B cell (primary cell): Measurements from ENCODE around the gene FOXN4. TPM values are rescaled to one million over a fixed set of nuclear protein-coding genes. Genes with fewer than 3 reads are reported as not detected.

ENCODE experiments used
- ATAC-seq: fragments of 200-7000 bp; cut with Tn5 transposase; one replicate; pipeline ENCODE4 v1.10.0; 2021; ENCODE audit warnings: low read depth, mild to moderate bottlenecking, moderate number of reproducible peaks, moderate library complexity
- CTCF ChIA-PET: fragments of 350-600 bp; sonication (Branson Sonifier 250); formaldehyde crosslinking; loops from one replicate; lab custom pipeline; 2021; ENCODE audit warnings: antibody characterized with exemption, inconsistent platforms; lab: Charles Lee
- POLR2A ChIA-PET: fragments of 350-600 bp; sonication (Branson Sonifier 250); formaldehyde crosslinking; loops from one replicate; lab custom pipeline; 2021; ENCODE audit warnings: antibody characterized with exemption; lab: Charles Lee
- DNase-seq: peaks from one replicate; pipeline ENCODE4 v3.0.0; 2013
- H2AFZ ChIP-seq: 2 replicates; pipeline ENCODE4 v1.6.1; 2012; ENCODE audit warnings: mild to moderate bottlenecking, low read depth, low read length; ENCODE audit not compliant: insufficient read depth, poor library complexity, severe bottlenecking
- H3K27ac ChIP-seq, 2 donors: 1 replicate in 1 of 2; 2 replicates in 1 of 2; pipeline ENCODE4 v1.5.1; 2012 to 2013; ENCODE audit warnings: low read length in 2 of 2, mild to moderate bottlenecking in 2 of 2, moderate library complexity in 1 of 2
- H3K27me3 ChIP-seq, 4 experiments: fragments of 200-600 bp in 1 of 4; sonication (generic) in 1 of 4; replicated peaks in 1 of 4; 1 replicate in 2 of 4; 2 replicates in 2 of 4; pipeline versions ENCODE4 v1.6.1 to v1.7.0; 2013 to 2016; ENCODE audit warnings: low read length in 3 of 4, mild to moderate bottlenecking in 2 of 4, mixed read lengths in 1 of 4, moderate library complexity in 1 of 4; ENCODE audit not compliant: insufficient read depth in 4 of 4, control insufficient read depth in 3 of 4; ENCODE audit errors: control extremely low read depth in 1 of 4
- H3K36me3 ChIP-seq, 2 experiments: replicated peaks in 1 of 2; 1 replicate in 1 of 2; 2 replicates in 1 of 2; pipeline versions ENCODE4 v1.6.1 to v1.7.1; 2013; ENCODE audit warnings: low read length in 1 of 2; ENCODE audit not compliant: insufficient read depth in 2 of 2, control insufficient read depth in 1 of 2; ENCODE audit errors: control extremely low read depth in 1 of 2, extremely low read depth in 1 of 2
- H3K4me1 ChIP-seq, 2 donors: fragments of 200-600 bp in 1 of 2; sonication (generic) in 1 of 2; 1 replicate in 1 of 2; 2 replicates in 1 of 2; pipeline versions ENCODE4 v1.5.1 to v1.6.1; 2013 to 2017; ENCODE audit warnings: low read length in 2 of 2; ENCODE audit not compliant: control insufficient read depth in 2 of 2, insufficient read depth in 2 of 2
- H3K4me2 ChIP-seq: replicated peaks from 2 replicates; pipeline ENCODE3; 2012; ENCODE audit warnings: mild to moderate bottlenecking, low read depth, low read length; ENCODE audit not compliant: poor library complexity, severe bottlenecking
- H3K4me3 ChIP-seq, 5 experiments: fragments of 200-600 bp in 1 of 5; sonication (generic) in 1 of 5; 1 replicate in 3 of 5; 2 replicates in 2 of 5; pipeline versions ENCODE4 v1.5.1 to v1.7.0; 2011 to 2016; ENCODE audit warnings: low read length in 4 of 5, mild to moderate bottlenecking in 4 of 5, low read depth in 2 of 5, control low read depth in 1 of 5, moderate library complexity in 1 of 5; ENCODE audit not compliant: insufficient read depth in 1 of 5; ENCODE audit errors: control extremely low read depth in 1 of 5, extremely low read depth in 1 of 5
- H3K79me2 ChIP-seq: fragments of 200-600 bp; sonication (generic); one replicate; pipeline ENCODE4 v1.6.0; 2016; ENCODE audit warnings: low read length; ENCODE audit not compliant: control insufficient read depth, insufficient read depth
- H3K9ac ChIP-seq: fragments of 200-600 bp; sonication (generic); 2 replicates; pipeline ENCODE4 v1.6.1; 2017; ENCODE audit warnings: mild to moderate bottlenecking, low read length, moderate library complexity
- H3K9me3 ChIP-seq, 3 donors: one replicate each; pipeline versions ENCODE4 v1.6.1 to v1.7.1; 2013; ENCODE audit warnings: low read length in 2 of 3; ENCODE audit not compliant: control insufficient read depth in 2 of 3, insufficient read depth in 1 of 3; ENCODE audit errors: control extremely low read depth in 1 of 3
- H4K20me1 ChIP-seq: 2 replicates; pipeline ENCODE4 v1.6.0; 2012; ENCODE audit warnings: mild to moderate bottlenecking, low read length; ENCODE audit not compliant: insufficient read depth, control insufficient read depth, poor library complexity, severe bottlenecking
- H3K27ac Mint-ChIP-seq: one replicate; pipeline ENCODE4 v1.8.0; 2021; ENCODE audit warnings: mixed read lengths
- H3K27me3 Mint-ChIP-seq: one replicate; pipeline ENCODE4 v1.8.0; 2021; ENCODE audit warnings: mixed read lengths
- H3K4me1 Mint-ChIP-seq: one replicate; pipeline ENCODE4 v1.8.0; 2021; ENCODE audit warnings: mixed read lengths
- H3K4me3 Mint-ChIP-seq: one replicate; pipeline ENCODE4 v1.8.0; 2021; ENCODE audit warnings: mixed read lengths
- H3K9me3 Mint-ChIP-seq: one replicate; pipeline ENCODE4 v1.8.0; 2022; ENCODE audit warnings: mixed read lengths; ENCODE audit not compliant: insufficient read depth
- EZH2 ChIP-seq: IDR thresholded peaks from 2 replicates; pipeline ENCODE4 v1.6.1; 2012; ENCODE audit warnings: borderline replicate concordance, low read depth, mild to moderate bottlenecking, moderate library complexity, low read length; ENCODE audit not compliant: insufficient read depth, poor library complexity, severe bottlenecking
- WGBS: methylation state at CpG from one replicate; pipeline ENCODE4 v1.1.5; 2013; ENCODE audit warnings: missing lambda C conversion rate; ENCODE audit not compliant: insufficient coverage; 5-methylcytosine and 5-hydroxymethylcytosine counted together
- intact Hi-C: fragments of 100-400 bp; cut with micrococcal nuclease; formaldehyde crosslinking; loops from one replicate; pipeline ENCODE4 v1.10.0; 2022
- polyA plus RNA-seq: library from polyadenylated mRNA; depleted of rRNA; stranded (reverse); fragments of >200 nt; gene quantifications from 2 replicates; pipeline ENCODE4 v1.2.3, GENCODE V29; 2012
- total RNA-seq, 2 donors: library from RNA; stranded (reverse); fragments of 120-200 nt in 1 of 2; gene quantifications; 1 replicate in 1 of 2; 2 replicates in 1 of 2; pipeline versions ENCODE4 v1.2.3 to v1.2.4, GENCODE V29; 2013 to 2022
- TF ChIP-seq, protein P1 (sequence below): fragments of 200-600 bp; IDR thresholded peaks from one replicate; pipeline ENCODE4 v1.8.0; 2022; ENCODE audit warnings: antibody characterized with exemption, mild to moderate bottlenecking

The FOXN4 gene
- total and polyA plus RNA-seq, 2 donors (not counting 1 experiment from before 2014, with no cell fraction given) = not detected

GRCh38 chr12:109294286-109294796 lies 14.7 kb downstream of the FOXN4 start:
- 80% methylated on average over 5 of the region's 5 CpGs for WGBS
- no peak overlapping the region for H3K4me2 ChIP-seq
- ATAC-seq = no peak
- peaks cover 0 to 14% (median 6%) of the 10 kb centered on the region in 4 experiments for H3K27me3 ChIP-seq
- Mint-ChIP-seq H3K4me3 (no peak overlapping the region), H3K4me1 (no peaks in the 10 kb centered on the region), H3K9me3 (no peaks in the 10 kb centered on the region), H3K27ac (no peak overlapping the region), H3K27me3 (peaks cover 37% of the 10 kb centered on the region)
- H2AFZ ChIP-seq = no peak overlapping the region
- intact Hi-C loops = no loop called here
- H3K9me3 ChIP-seq = peaks cover 0 to 2% (median 0%) of the 10 kb centered on the region in 3 donors
- H3K79me2 ChIP-seq = no peaks in the 10 kb centered on the region
- TF ChIP-seq, protein P1, sequence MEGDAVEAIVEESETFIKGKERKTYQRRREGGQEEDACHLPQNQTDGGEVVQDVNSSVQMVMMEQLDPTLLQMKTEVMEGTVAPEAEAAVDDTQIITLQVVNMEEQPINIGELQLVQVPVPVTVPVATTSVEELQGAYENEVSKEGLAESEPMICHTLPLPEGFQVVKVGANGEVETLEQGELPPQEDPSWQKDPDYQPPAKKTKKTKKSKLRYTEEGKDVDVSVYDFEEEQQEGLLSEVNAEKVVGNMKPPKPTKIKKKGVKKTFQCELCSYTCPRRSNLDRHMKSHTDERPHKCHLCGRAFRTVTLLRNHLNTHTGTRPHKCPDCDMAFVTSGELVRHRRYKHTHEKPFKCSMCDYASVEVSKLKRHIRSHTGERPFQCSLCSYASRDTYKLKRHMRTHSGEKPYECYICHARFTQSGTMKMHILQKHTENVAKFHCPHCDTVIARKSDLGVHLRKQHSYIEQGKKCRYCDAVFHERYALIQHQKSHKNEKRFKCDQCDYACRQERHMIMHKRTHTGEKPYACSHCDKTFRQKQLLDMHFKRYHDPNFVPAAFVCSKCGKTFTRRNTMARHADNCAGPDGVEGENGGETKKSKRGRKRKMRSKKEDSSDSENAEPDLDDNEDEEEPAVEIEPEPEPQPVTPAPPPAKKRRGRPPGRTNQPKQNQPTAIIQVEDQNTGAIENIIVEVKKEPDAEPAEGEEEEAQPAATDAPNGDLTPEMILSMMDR = no peak
- no peak for TF ChIP-seq EZH2
- ChIA-PET POLR2A (no interaction called here), CTCF (no interaction called here)
- H3K4me3 ChIP-seq = no peak overlapping the region
- no peak overlapping the region for H3K27ac ChIP-seq
- no peaks in the 10 kb centered on the region for H4K20me1 ChIP-seq
- no peak for DNase-seq
- no peak overlapping the region for H3K9ac ChIP-seq
- H3K36me3 ChIP-seq = no peaks in the 10 kb centered on the region
- no peaks in the 10 kb centered on the region for H3K4me1 ChIP-seq

GRCh38 chr12:109293106-109293505 lies 16.0 kb downstream of the FOXN4 start:
- H3K27ac ChIP-seq = no peak overlapping the region
- ChIA-PET POLR2A (no interaction called here), CTCF (no interaction called here)
- no peak for DNase-seq
- Mint-ChIP-seq H3K4me1 (no peaks in the 10 kb centered on the region), H3K27ac (no peak overlapping the region), H3K9me3 (no peaks in the 10 kb centered on the region), H3K27me3 (peaks cover 39% of the 10 kb centered on the region), H3K4me3 (no peak overlapping the region)
- no peak overlapping the region for H3K4me2 ChIP-seq
- H3K36me3 ChIP-seq = no peaks in the 10 kb centered on the region
- H4K20me1 ChIP-seq = no peaks in the 10 kb centered on the region
- peaks cover 0 to 2% (median 0%) of the 10 kb centered on the region in 3 donors for H3K9me3 ChIP-seq
- peaks cover 0 to 14% (median 6%) of the 10 kb centered on the region in 4 experiments for H3K27me3 ChIP-seq
- H2AFZ ChIP-seq = no peak overlapping the region
- H3K4me3 ChIP-seq = no peak overlapping the region
- ATAC-seq = no peak
- 79% methylated on average over 3 of the region's 3 CpGs for WGBS
- H3K79me2 ChIP-seq = no peaks in the 10 kb centered on the region
- intact Hi-C loops = no loop called here
- no peak overlapping the region for H3K9ac ChIP-seq
- H3K4me1 ChIP-seq = no peaks in the 10 kb centered on the region
- no peak for TF ChIP-seq EZH2
